Pancreas (tissue), 10 donors: ENCODE measurements around the gene CCDC85B. TPM values are rescaled to one million over a fixed set of nuclear protein-coding genes. Genes with fewer than 3 reads are reported as not detected.
A peak's percentile ranks its signal among the peaks of the same experiment; 100 is the strongest.

Experiments used
- ATAC-seq, 4 donors: fragments of 200-7000 bp; cut with Tn5 transposase; one replicate each; pipeline versions ENCODE4 v1.8.0 to v1.9.1; 2020; ENCODE audit warnings: mild to moderate bottlenecking in 4 of 4, moderate library complexity in 4 of 4
- DNase-seq, 6 donors: peaks; one replicate each; pipeline ENCODE4 v3.0.0-alpha.2; 2020
- FAIRE-seq: peaks from 2 replicates; lab custom pipeline; 2012; peaks lifted over from hg19 to GRCh38; lab: Jason Lieb, UNC
- H3K27ac ChIP-seq, 4 donors: fragments of 200-600 bp; sonication (generic); 1 replicate in 3 of 4; 2 replicates in 1 of 4; pipeline versions ENCODE4 v1.5.0 to v1.8.0; 2020
- H3K27me3 ChIP-seq, 4 donors: fragments of 200-600 bp; one replicate each; pipeline ENCODE4 v1.8.0; 2021
- H3K36me3 ChIP-seq, 3 donors: fragments of 200-600 bp; sonication (generic) in 1 of 3; one replicate each; pipeline versions ENCODE4 v1.5.0 to v1.8.0; 2020 to 2021
- H3K4me1 ChIP-seq, 3 donors: fragments of 200-600 bp; one replicate each; pipeline ENCODE4 v1.8.0; 2021
- H3K4me3 ChIP-seq, 4 donors: fragments of 200-600 bp; sonication (generic) in 2 of 4; one replicate each; pipeline versions ENCODE4 v1.5.0 to v1.8.0; 2020 to 2021
- H3K9me3 ChIP-seq, 4 donors: fragments of 200-600 bp; one replicate each; pipeline ENCODE4 v1.8.0; 2021
- WGBS, 2 donors: extraction: QIAGEN DNeasy Blood & Tissue Kit; methylation state at CpG; one replicate each; pipeline ENCODE4 v1.1.7; 2013; 5-methylcytosine and 5-hydroxymethylcytosine counted together
- intact Hi-C, 3 donors: fragments of 100-400 bp; cut with DNase I; formaldehyde crosslinking; loops; one replicate each; pipeline versions ENCODE4 v1.11.1 to v1.14.2; 2022
- polyA plus RNA-seq, 2 donors: library from polyadenylated mRNA; stranded (reverse); fragments of 200-250 nt; gene quantifications; one replicate each; pipeline ENCODE4 v1.2.3, GENCODE V29; 2013
- total RNA-seq, 6 donors: library from RNA; stranded (reverse); fragmentation: NEBNext Ultra II Directional in 4 of 6; extraction: Animal tissue kit (Norgen Biotek cat#: 25700) in 4 of 6; gene quantifications; one replicate each; pipeline versions ENCODE4 v1.2.1 to v1.2.4, GENCODE V29; 2021 to 2023
- TF ChIP-seq, protein P1 (sequence below), 4 donors: fragments of 200-600 bp; sonication (generic) in 3 of 4; IDR thresholded peaks; one replicate each; pipeline versions ENCODE4 v1.5.0 to v1.8.0; 2021; ENCODE audit warnings: antibody characterized with exemption in 4 of 4
- donor health status: healthy with polysubstance abuse.
- donor health status: DM: no; HTN: no; CAD: no; lungs with moderate emphysema.
- donor health status: DM: no; HTN: no; CAD: no.
- donor health status: control.
- donor health status: control.
- donor health status: Bipolar disorder and iron deficiency.
- donor health status: DM: yes; HTN: yes; CAD: no.
- donor health status: DM: no; HTN: no; CAD: no.
- donor health status: DM: no; HTN: no; CAD: no.
- donor health status: DM: yes; HTN: yes; CAD: no.

The CCDC85B gene
- total and polyA plus RNA-seq, 8 donors, result 7.7 to 22.4 (median 11.3) TPM

DNA sequence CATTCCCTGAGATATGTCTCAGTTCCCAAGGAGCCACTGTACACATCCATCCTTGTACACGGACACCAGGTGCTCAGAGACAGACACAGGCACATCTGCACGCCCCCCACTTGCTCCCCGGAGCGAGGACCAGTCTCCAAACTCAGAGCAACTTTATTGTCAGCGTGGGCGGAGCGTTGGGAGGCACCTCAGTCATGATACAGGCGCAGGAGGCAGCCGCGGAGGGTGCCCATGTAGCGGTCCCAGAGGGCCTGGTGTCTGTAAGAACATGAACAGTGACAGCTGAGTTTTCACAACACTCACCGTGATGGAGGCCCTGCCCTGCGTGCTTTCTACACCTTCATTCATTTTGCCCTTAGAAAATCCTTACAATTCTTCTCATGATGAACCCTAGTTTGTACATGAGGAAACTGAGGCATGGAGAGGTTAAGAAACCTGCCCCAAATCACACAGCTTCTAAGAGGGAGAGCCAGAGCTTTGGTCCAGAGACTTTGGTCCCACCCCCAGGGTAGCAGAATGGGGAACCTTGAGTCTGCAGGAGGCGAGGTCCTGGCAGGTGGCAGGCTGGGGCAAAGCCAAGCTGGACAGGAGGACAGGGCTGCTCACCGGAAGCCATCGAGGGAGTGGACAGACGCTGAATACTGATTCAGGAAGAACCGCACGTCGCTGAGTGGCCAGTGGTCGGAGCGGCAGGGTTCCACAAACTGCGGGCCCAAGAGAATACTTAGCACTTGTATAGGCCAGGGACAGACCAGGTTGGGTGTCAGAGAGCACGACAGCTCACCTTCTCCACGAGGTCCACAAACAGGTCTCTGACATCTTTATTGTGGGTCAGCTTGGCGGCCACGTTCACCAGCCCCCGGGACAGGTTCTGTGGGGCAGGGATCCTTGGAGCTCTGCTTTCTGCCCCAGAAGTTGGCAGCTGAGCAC is 6.4 kb upstream of the CCDC85B start:
- intact Hi-C loops, result loop anchor here in 1 of 3 donors (5.0 kb wide), 1 partner anchor 103 kb away; no protein-coding TSS in a partner anchor
- no peak for FAIRE-seq
- Histone ChIP-seq H3K36me3 (peaks cover 0 to 4% (median 0%) of the 10 kb centered on the region in 3 donors), H3K27ac (no peak overlapping the region), H3K4me1 (peaks cover 0 to 8% (median 7%) of the 10 kb centered on the region in 3 donors), H3K9me3 (no peaks in the 10 kb centered on the region), H3K4me3 (no peak overlapping the region), H3K27me3 (no peaks in the 10 kb centered on the region)
- no peak for ATAC-seq
- TF ChIP-seq, protein P1, sequence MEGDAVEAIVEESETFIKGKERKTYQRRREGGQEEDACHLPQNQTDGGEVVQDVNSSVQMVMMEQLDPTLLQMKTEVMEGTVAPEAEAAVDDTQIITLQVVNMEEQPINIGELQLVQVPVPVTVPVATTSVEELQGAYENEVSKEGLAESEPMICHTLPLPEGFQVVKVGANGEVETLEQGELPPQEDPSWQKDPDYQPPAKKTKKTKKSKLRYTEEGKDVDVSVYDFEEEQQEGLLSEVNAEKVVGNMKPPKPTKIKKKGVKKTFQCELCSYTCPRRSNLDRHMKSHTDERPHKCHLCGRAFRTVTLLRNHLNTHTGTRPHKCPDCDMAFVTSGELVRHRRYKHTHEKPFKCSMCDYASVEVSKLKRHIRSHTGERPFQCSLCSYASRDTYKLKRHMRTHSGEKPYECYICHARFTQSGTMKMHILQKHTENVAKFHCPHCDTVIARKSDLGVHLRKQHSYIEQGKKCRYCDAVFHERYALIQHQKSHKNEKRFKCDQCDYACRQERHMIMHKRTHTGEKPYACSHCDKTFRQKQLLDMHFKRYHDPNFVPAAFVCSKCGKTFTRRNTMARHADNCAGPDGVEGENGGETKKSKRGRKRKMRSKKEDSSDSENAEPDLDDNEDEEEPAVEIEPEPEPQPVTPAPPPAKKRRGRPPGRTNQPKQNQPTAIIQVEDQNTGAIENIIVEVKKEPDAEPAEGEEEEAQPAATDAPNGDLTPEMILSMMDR (IDR thresholded peaks at IDR 0.05), result no peak
- 74 to 78% methylated on average over 28 of the region's 28 CpGs for WGBS, 2 donors
- DNase-seq, result peak in 1 of 6 donors; percentile 65

DNA sequence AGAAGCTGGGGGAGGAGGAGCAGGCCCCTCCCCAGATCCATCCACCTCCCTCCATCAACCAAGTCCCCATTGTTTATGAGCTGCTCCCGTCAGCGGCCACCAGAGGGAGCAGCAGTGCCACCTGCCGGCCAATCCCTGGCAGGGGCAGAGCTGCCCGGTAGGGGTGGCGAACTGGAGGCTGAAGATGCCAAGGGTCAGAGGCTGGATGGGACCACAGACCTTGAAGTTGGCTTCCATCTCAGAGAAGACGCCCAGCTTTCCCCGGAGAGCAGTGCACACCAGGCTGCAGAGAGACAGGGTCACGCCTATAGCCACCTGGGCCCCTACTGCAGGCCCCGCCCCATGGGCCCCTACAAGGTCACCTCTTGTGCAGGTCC is 5.8 kb upstream of the CCDC85B start:
- Histone ChIP-seq H3K36me3 (peaks cover 0 to 4% (median 0%) of the 10 kb centered on the region in 3 donors), H3K27me3 (no peaks in the 10 kb centered on the region), H3K4me1 (peaks cover 0 to 14% (median 7%) of the 10 kb centered on the region in 3 donors), H3K9me3 (no peaks in the 10 kb centered on the region), H3K4me3 (no peak overlapping the region), H3K27ac (no peak overlapping the region)
- peak in 5 of 6 donors; percentile 60 to 91 (median 86) for DNase-seq
- ATAC-seq, result peak; percentile 26 to 56 (median 40)
- 12 to 17% methylated on average over 9 of the region's 9 CpGs for WGBS, 2 donors
- intact Hi-C loops, result loop anchor here in 2 of 3 donors (5.0 kb wide), 2 partner anchors 103 to 172 kb away; partner anchors contain the start of gene KAT5 (in 1 of the 2)
- TF ChIP-seq, protein P1 (IDR thresholded peaks at IDR 0.05), result peak; percentile 95 to 100 (median 98)
- no peak for FAIRE-seq

DNA sequence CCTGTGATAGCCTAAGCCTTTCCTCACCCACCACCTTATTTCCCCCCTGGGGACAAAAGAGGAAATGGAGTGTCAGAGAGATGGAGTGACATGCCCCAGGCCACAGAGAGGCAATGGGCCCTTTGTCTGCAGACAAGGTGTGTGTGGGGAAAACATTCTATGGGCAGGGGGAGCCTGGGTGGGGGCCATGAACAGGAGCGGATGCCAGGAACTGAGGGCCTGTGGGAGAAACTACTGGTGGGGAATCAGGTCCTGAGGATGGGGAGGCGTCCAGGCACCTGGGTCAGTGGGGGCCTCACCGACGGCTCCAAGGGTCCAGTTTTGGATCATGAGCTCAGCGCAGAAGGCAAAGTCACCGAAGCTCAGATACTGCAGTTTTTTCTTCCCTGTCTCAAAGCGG is 5.2 kb upstream of the CCDC85B start:
- FAIRE-seq (no peak), DNase-seq (peak in 1 of 6 donors; percentile 56), ATAC-seq (no peak)
- no peaks in the 10 kb centered on the region for H3K9me3 ChIP-seq
- peaks cover 4 to 19% (median 7%) of the 10 kb centered on the region in 3 donors for H3K4me1 ChIP-seq
- WGBS, 2 donors, result 85 to 92% methylated on average over 7 of the region's 7 CpGs
- no peak overlapping the region for H3K4me3 ChIP-seq
- H3K27ac ChIP-seq, result no peak overlapping the region
- TF ChIP-seq, protein P1 (IDR thresholded peaks at IDR 0.05), result no peak
- H3K27me3 ChIP-seq, result no peaks in the 10 kb centered on the region
- peaks cover 0 to 4% (median 0%) of the 10 kb centered on the region in 3 donors for H3K36me3 ChIP-seq
- intact Hi-C loops, result loop anchor here in 1 of 3 donors (5.0 kb wide), 2 partner anchors 102 to 173 kb away; partner anchors contain the start of gene KAT5

DNA sequence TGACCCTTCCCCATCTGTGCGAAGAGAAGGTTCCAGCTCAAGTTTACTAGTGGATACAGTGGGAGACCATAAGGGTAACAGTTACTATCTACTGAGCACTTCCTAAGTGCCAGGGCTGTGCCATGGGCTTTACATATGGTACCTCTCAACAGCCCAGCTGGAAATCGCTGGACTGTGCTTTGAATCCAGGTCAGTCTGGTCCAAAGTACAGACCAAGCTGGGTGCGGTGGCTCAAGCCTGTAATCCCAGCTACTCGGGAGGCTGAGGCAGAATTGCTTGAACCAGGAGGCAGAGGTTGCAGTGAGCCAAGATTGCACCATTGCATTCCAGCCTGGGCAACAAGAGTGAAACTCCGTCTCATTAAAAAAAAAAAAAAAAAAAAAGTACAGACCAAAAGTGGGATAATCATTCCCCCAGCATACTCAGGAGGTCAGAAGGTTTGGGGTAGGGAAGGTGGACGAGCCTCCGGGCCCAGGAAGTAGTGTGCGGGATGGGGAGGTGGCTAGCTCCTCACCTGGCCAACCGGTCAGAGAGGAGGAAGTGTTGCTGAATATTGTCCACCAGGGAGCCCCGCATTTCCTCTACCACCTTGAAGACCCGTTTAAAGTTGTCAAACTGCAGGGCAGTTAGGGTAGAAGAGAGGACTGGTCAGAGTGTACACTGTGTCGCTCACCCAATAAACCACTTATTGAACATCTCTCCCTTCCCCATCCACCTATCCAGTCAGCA is 4.5 kb upstream of the CCDC85B start:
- no peak for FAIRE-seq
- 90 to 94% methylated on average over 12 of the region's 12 CpGs for WGBS, 2 donors
- Histone ChIP-seq H3K4me1 (peaks cover 4 to 19% (median 7%) of the 10 kb centered on the region in 3 donors), H3K27me3 (no peaks in the 10 kb centered on the region), H3K27ac (no peak overlapping the region), H3K4me3 (no peak overlapping the region), H3K9me3 (no peaks in the 10 kb centered on the region), H3K36me3 (peaks cover 0 to 4% (median 0%) of the 10 kb centered on the region in 3 donors)
- intact Hi-C loops, result loop anchor here in 1 of 3 donors (5.0 kb wide), 2 partner anchors 101 to 174 kb away; partner anchors contain the start of gene KAT5
- no peak for ATAC-seq
- TF ChIP-seq, protein P1 (IDR thresholded peaks at IDR 0.05), result no peak
- peak in 1 of 6 donors; percentile 19 for DNase-seq
